AG09309 (cell line): ENCODE results near the gene CALM3.

ENCODE experiments used
- DNase-seq: peaks from one replicate; pipeline ENCODE4 v3.0.0-alpha.2; 2010; ENCODE audit warnings: low read depth
- H3K4me3 ChIP-seq: 2 replicates; pipeline ENCODE4 v1.5.1; 2011; ENCODE audit warnings: mild to moderate bottlenecking, low read depth, low read length, moderate library complexity; ENCODE audit not compliant: control insufficient read depth
- CTCF ChIP-seq: IDR thresholded peaks from 2 replicates; pipeline ENCODE4 v1.5.1; 2011; ENCODE audit warnings: mild to moderate bottlenecking, low read depth, low read length, inconsistent platforms; ENCODE audit not compliant: insufficient read depth, control insufficient read depth; ENCODE audit errors: missing control alignments

Gene CALM3

GRCh38 chr19:46648060-46648960, 47.2 kb downstream of the CALM3 start:
- no peak for TF ChIP-seq CTCF
- H3K4me3 ChIP-seq, result no peak overlapping the region
- DNase-seq, result no peak

GRCh38 chr19:46648961-46649960, 48.1 kb downstream of the CALM3 start:
- no peak for DNase-seq
- no peak overlapping the region for H3K4me3 ChIP-seq
- no peak for TF ChIP-seq CTCF

GRCh38 chr19:46650445-46650844, 49.3 kb downstream of the CALM3 start:
- DNase-seq, result no peak
- no peak for TF ChIP-seq CTCF
- no peak overlapping the region for H3K4me3 ChIP-seq

- no peak for DNase-seq
- H3K4me3 ChIP-seq, result no peak overlapping the region
- no peak for TF ChIP-seq CTCF
Measured at GRCh38 chr19:46654621-46655152, 53.6 kb downstream of the CALM3 start.

- no peak overlapping the region for H3K4me3 ChIP-seq
- no peak for DNase-seq
- TF ChIP-seq CTCF, result no peak
Measured at GRCh38 chr19:46656541-46656940, 55.4 kb downstream of the CALM3 start.
